Measurements from ENCODE around the gene LIN7C.

DNA sequence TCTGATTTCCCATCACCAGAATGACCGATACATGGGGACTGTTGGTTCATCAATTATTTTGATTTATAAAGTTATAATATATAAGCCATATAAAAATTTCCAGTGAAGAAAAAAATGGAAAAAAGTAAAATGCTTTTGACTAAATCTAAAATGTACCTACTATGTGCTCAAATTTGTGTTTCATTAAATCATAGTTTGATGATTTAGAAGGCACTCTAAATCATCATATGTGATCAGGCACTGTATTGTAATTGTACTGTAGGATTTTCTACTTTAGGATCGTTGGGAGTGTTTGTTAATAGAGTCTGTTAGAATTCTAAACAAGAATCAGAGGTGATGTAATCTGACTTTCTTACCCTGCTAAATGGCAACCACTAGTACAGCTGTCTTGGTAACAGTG lies 2.4 kb downstream of the LIN7C start:
- TF ChIP-seq, protein P1, sequence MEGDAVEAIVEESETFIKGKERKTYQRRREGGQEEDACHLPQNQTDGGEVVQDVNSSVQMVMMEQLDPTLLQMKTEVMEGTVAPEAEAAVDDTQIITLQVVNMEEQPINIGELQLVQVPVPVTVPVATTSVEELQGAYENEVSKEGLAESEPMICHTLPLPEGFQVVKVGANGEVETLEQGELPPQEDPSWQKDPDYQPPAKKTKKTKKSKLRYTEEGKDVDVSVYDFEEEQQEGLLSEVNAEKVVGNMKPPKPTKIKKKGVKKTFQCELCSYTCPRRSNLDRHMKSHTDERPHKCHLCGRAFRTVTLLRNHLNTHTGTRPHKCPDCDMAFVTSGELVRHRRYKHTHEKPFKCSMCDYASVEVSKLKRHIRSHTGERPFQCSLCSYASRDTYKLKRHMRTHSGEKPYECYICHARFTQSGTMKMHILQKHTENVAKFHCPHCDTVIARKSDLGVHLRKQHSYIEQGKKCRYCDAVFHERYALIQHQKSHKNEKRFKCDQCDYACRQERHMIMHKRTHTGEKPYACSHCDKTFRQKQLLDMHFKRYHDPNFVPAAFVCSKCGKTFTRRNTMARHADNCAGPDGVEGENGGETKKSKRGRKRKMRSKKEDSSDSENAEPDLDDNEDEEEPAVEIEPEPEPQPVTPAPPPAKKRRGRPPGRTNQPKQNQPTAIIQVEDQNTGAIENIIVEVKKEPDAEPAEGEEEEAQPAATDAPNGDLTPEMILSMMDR (IDR thresholded peaks at IDR 0.05; ENCODE audit: control extremely low read depth in 1 of 3, insufficient read depth in 1 of 3, low read depth in 1 of 3, low read length in 3 of 3): no peak
- TF ChIP-seq SUZ12 (IDR thresholded peaks at IDR 0.05; ENCODE audit: low read length) (no peak), RAD21 (IDR thresholded peaks at IDR 0.05 in 1 of 2, conservative IDR thresholded peaks at IDR 0.05 in 1 of 2; ENCODE audit: low read depth in 2 of 2, low read length in 2 of 2) (no peak), GABPA (IDR thresholded peaks at IDR 0.05; ENCODE audit: borderline replicate concordance, insufficient read depth, low read length) (no peak), POLR2A (IDR thresholded peaks at IDR 0.05; ENCODE audit: control extremely low read depth in 1 of 2, low read depth in 2 of 2, low read length in 2 of 2) (no peak), RNF2 (IDR thresholded peaks at IDR 0.05; ENCODE audit: borderline replicate concordance, low read depth, low read length, missing control alignments, poor library complexity, severe bottlenecking) (no peak), GTF2F1 (IDR thresholded peaks at IDR 0.05; ENCODE audit: borderline replicate concordance, low read depth, low read length) (no peak), BRCA1 (IDR thresholded peaks at IDR 0.05; ENCODE audit: low read depth, low read length) (no peak), SRF (IDR thresholded peaks at IDR 0.05; ENCODE audit: low read depth, low read length) (no peak), YY1 (IDR thresholded peaks at IDR 0.05; ENCODE audit: low read depth, low read length) (no peak), SIN3A (conservative IDR thresholded peaks at IDR 0.05 in 1 of 2, IDR thresholded peaks at IDR 0.05 in 1 of 2; ENCODE audit: low read depth in 1 of 2, low read length in 2 of 2) (no peak)
- TF ChIP-seq, protein P2, sequence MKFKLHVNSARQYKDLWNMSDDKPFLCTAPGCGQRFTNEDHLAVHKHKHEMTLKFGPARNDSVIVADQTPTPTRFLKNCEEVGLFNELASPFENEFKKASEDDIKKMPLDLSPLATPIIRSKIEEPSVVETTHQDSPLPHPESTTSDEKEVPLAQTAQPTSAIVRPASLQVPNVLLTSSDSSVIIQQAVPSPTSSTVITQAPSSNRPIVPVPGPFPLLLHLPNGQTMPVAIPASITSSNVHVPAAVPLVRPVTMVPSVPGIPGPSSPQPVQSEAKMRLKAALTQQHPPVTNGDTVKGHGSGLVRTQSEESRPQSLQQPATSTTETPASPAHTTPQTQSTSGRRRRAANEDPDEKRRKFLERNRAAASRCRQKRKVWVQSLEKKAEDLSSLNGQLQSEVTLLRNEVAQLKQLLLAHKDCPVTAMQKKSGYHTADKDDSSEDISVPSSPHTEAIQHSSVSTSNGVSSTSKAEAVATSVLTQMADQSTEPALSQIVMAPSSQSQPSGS (IDR thresholded peaks at IDR 0.05; ENCODE audit: low read length): no peak
- TF ChIP-seq, protein P3, sequence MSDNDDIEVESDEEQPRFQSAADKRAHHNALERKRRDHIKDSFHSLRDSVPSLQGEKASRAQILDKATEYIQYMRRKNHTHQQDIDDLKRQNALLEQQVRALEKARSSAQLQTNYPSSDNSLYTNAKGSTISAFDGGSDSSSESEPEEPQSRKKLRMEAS (IDR thresholded peaks at IDR 0.05): no peak
